Posterior cingulate gyrus (tissue), 11 donors: ENCODE data around the gene C1S.
"Not testable (repeated sequence)": the region's sequence is repeated elsewhere in the genome, so short reads cannot be mapped to it uniquely, and the experiment has no call there.

ENCODE experiments used
- DNase-seq, 10 donors: peaks; one replicate each; pipeline versions ENCODE4 v3.0.0 to v3.0.0-alpha.2; 2020 to 2021; ENCODE audit warnings: mixed read lengths in 3 of 10
- intact Hi-C: fragments of 100-400 bp; cut with DNase I; formaldehyde crosslinking; loops from one replicate; pipeline ENCODE4 v1.15.1; 2023

C1S gene

DNA sequence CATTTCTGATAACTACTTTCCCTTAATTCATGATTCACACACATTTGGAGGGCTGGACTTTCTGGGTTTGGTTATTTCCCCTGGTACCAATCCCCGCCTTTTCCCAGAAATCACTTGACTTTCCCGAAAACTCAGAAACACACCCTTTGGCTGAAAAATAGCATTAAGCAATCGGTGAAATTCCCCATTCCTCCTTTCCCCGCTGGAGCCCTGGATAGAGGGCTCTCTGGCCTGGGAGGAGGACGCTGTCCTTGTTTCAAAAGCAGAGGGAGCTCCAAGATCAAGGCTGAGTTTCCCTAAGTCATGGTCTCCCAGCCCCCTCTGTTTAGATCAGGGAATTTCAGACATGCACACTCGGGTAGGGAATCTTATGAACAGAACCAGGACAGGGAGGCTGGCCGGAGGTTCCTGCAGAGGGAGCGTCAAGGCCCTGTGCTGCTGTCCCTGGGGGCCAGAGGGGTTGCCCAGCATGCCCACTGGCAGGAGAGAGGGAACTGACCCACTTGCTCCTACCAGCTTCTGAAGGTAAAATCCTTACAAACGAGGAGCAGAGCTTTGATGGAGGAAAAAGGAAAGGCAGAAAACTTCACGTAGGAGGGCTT lies at the start of gene C1S:
TSS of gene C1S (plus strand) at position 366 of the 602 bp plus-strand sequence. CDS start 1,195 bp downstream, outside the sequence.
- DNase-seq: peak in 2 of 10 donors; percentile 8 to 10
- intact Hi-C loops: no loop called here

DNA sequence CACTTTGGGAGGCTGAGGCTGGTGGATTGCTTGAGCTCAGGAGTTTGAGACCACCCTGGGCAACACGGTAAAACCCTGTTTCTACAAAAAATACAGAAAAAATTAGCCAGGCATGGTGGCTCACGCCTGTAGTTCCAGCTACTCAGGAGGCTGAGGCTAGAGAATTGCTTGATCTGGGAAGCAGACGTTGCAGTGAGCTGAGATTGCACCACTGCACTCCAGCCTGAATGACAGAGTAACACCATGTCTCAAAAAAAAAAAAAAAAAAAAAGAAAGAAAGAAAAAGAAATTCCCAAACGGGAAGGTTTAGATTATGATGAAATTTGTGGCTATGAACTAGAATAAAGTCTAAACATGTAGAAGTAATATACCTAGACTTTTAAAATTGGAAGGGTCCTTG lies 49.1 kb upstream of the C1S start:
- DNase-seq, intact Hi-C loops: not testable (repeated sequence)

DNA sequence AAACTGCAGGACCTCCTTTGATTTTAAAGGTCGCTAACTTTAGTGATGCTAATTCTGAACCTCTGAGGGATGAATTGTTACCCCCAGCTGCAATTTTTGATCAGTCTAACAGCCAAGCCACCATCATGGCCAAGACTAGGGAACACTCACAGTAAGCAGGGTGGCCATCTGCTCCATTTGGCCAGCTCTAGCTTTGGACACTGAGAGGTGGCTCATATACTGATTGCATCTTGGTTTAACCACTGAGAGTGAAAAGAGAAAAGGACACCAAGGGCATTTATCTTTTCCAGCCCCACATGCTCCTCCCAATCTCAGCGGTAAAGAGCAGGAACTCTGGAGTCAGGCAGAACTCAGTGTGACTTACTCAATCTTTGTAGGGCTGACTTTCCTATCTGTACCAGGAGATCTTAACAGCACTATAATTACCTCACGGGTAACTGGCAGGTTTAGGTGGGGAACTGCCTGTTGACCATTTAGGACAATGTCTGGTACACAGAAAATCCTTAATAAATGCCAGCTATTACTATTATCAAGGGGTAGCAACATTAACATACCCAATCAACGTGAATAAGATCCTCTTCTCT lies 48.4 kb upstream of the C1S start:
- intact Hi-C loops: no loop called here
- DNase-seq: no peak

- intact Hi-C loops: no loop called here
- DNase-seq: no peak
Observed at GRCh38 chr12:7013101-7013500, 47.4 kb upstream of the C1S start.

GRCh38 chr12:7015555-7016370 lies 44.8 kb upstream of the C1S start:
- no peak for DNase-seq
- intact Hi-C loops: loop anchor here (5.0 kb wide), 1 partner anchor 77 kb away; the partner anchor contains the start of gene C1R

DNA sequence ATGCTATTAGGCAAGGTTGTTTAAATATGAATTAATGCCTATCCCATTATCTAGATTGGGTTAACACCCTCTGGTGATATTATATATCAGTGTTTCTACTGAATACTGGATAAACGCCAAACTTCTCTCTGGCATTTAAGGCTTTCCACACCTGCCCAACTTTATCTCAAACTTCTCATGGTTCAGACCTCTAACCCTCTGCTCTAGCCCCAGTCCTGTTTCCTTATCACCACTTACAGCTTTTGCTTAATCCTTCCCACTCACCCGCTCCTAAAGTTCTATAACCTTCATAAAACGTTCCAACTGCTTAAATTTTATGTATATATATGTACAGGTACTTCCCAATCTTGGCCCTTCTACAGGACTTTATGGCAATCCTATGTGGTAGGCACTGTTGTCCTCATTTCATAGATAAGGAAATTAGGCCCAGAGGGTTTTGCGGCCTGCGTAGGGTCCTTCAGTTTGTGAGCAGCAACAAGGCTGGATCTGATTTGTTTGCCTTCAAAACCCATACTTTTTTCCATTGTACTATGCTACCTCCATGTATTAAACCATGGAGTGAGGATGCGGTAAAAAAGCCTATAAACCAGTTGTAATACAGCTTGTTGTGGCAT lies 43.5 kb upstream of the C1S start:
- DNase-seq: no peak
- intact Hi-C loops: loop anchor here (5.0 kb wide), 1 partner anchor 75 kb away; the partner anchor contains the start of gene C1R

- intact Hi-C loops: loop anchor here (1.0 to 5.0 kb wide), 2 partner anchors 48 to 74 kb away; partner anchors contain the start of genes C1R, EMG1 and PHB2
- DNase-seq: peak in 1 of 10 donors; percentile 84
Observed at GRCh38 chr12:7017870-7018349, 42.6 kb upstream of the C1S start.

GRCh38 chr12:7018350-7019042 lies 42.0 kb upstream of the C1S start, which contains the start of gene LPCAT3:
TSS of gene LPCAT3 (minus strand) at chr12:7018476. CDS start at chr12:7018424, 52 bp downstream.
- peak; percentile 93 to 100 (median 98) for DNase-seq
- intact Hi-C loops: loop anchor here (1.0 to 5.0 kb wide), 2 partner anchors 48 to 74 kb away; partner anchors contain the start of genes C1R, EMG1 and PHB2

DNA sequence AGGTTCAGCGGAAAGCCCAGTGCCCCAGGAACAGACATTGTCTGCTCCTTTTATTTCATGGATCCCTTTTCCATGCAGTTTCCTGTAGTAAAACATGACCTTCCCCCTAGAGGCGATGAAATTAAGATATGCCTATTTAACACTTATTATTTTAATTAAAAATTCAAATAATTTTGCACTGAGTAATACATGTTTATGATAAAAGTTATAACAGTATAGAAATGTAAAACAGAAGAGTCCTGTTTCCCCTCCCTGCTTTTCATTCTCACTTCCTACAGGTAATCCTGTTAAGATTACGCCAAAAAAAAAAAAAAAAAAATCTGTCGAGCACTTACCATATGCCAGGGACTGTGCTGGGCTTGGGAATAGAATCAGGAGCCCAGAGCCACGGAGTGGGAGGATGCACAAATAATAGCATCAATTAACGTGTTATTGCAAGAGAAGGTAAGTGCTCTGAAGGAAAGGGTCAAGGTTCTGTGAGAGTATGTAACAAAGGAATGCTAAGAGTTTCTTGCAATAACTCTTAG lies 41.4 kb upstream of the C1S start:
- DNase-seq: no peak
- intact Hi-C loops: loop anchor here (5.0 kb wide), 1 partner anchor 73 kb away; the partner anchor contains the start of gene C1R

DNA sequence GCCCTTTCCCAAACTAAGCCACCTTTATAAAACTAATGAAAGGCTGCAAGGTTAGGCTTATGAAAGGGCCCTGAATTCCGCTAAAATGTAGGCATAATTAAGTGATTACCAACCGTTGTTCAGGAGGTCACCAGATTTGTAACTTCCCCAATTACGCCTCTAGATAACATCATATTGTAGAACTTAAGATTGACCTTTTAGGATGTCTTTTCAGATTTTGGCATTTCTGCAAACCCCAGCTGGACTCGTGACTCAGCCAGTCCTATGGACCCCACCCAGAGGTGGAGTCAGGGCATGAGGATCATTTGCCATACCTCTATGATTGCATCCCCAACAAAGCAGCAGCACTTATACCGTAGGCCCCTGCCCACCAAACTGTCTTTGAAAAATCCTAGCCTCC lies 38.6 kb upstream of the C1S start:
- intact Hi-C loops: no loop called here
- no peak for DNase-seq

- intact Hi-C loops: no loop called here
- no peak for DNase-seq
Observed at GRCh38 chr12:7023114-7023513, 37.4 kb upstream of the C1S start.

DNA sequence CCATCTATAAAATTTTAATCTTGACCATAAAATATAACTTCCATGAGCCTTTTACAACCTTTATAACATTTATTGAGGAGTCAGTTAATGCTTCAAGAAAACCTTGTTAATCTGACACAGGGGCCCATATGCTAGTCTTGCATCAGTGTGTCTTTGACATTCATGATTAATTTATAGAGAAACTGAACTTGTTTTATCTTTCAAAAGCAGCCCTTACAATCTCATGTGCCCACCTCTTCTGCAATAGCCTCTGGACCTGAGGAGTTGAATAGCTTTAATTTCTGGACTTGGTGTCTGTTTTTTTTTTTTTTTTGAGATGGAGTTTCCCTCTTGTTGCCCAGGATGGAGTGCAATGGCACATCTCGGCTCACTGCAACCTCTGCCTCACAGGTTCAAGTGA lies 33.7 kb upstream of the C1S start:
- no peak for DNase-seq
- intact Hi-C loops: no loop called here

GRCh38 chr12:7031306-7031705 lies 29.2 kb upstream of the C1S start:
- intact Hi-C loops: no loop called here
- DNase-seq: no peak

DNA sequence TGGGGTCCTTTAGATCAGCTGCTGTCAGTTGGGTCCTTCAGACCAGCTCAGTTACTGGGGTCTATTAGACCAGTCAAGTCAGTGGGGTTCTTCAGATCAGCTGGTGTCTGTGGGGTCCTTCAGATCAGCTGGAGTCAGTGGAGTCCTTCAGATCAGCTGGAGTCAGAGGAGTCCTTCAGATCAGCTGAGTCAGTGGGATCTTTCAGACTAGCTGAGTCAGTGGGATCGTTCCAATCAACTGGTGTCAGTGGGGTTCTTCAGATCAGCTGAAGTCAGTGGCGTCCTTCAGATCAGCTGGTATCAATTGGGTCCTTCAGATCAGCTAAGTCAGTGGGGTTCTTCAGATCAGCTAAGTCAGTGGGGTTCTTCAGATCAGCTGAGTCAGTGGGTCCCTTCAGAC lies 27.5 kb upstream of the C1S start:
- DNase-seq: no peak
- intact Hi-C loops: no loop called here

GRCh38 chr12:7034464-7034863 lies 26.1 kb upstream of the C1S start:
- intact Hi-C loops: no loop called here
- DNase-seq: no peak

GRCh38 chr12:7035463-7035862 lies 25.1 kb upstream of the C1S start:
- DNase-seq: no peak
- intact Hi-C loops: no loop called here

- DNase-seq, intact Hi-C loops: not testable (repeated sequence)
Observed at GRCh38 chr12:7037411-7037810, 23.1 kb upstream of the C1S start.

DNA sequence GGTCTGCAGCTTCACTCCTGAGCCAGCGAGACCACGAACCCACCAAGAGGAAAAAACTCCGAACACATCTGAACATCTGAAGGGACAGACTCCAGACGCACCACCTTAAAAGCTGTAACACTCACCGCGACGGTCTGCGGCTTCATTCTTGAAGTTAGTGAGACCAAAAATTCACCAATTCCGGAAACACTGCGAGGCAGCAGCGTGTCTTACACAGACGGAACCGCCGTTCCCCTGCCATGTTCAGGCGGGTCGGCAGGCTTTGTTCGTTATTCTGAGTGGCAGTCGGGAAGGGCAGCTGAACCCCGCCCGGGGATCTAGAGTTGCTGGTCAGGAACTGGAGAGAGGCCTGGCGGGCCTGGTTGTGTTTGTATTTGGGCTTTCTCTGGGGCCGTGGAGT lies 21.9 kb upstream of the C1S start:
- intact Hi-C loops: no loop called here
- no peak for DNase-seq

DNA sequence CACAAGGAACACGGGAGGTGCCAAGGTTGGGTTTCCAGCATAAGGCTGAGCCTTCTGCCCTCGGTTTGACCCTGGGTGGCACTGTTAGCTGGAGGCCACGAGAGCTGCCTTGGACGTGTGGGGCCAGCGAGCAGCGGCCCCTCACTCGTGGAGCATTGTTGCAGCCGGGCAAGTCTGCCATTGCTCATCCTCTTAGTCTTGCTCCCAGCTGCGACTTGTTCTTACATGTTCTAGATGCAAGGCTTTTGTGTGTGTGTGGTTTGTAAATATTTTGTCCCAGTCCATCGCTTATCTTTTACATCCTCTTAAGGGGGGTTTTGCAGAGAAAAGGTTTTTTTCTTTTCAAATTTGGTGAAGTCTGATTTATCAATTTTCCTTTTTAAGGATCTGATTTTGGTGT lies 21.1 kb upstream of the C1S start:
- DNase-seq: no peak
- intact Hi-C loops: no loop called here

GRCh38 chr12:7042842-7043241 lies 17.7 kb upstream of the C1S start:
- no peak for DNase-seq
- intact Hi-C loops: no loop called here
